NCI-H2196 (cell line): ENCODE measurements around the gene ANGEL1.

ENCODE experiments used
- DNase-seq: peaks from one replicate; lab custom pipeline; 2025; ENCODE audit not compliant: unreplicated experiment; lab: John Stamatoyannopoulos, UW

Gene ANGEL1

DNA sequence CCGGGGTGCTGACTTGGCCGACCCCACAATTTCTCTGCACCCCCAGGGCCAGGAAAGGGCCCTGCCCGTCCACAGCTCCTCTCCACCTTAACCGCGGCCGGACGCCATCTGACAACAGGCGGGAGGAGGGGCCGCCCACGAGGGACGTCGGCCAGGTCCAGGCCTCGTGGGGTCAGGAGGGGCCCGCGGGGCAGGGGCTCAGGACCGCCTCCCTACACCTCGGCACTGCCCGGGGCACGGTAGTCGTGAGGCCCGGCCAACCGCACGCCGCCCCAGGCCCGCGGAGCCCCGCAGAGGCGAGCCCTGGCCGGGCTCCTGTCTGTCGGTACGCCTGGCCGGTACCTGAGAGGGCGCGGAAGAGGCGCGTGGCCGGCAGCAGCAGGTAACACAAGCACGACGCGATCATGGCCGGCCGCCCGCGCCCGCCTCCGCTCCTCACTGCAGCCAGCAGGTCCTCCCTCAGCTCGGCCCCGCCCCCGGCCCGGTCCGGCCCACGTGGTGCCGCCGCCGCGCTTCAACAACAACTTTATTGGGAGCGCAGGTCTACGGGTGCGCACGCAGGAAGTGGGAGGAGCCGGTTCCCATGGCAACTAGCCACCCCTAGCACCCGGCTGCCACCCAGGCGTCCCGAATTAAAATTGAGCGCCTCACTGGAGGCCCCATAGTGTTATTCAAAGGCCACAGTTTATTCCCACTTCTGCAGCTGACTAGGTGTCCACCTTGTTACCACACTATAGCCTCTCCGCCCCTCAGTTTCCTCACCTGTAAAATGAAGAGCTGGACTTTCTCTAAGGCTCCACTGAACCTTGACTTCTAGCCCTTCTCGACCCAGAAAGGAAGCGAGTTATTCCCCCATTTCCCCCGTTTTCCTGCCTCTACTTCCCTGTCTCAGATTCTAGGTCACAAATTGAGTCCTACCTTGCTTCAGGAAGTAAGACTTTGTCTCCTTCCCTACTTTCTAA is at the start of gene ANGEL1:
ANGEL1 (minus strand) TSS at position 461 of the 962 bp plus-strand sequence; CDS start at position 406, 55 bp downstream.
- DNase-seq, result peak; percentile 96

DNA sequence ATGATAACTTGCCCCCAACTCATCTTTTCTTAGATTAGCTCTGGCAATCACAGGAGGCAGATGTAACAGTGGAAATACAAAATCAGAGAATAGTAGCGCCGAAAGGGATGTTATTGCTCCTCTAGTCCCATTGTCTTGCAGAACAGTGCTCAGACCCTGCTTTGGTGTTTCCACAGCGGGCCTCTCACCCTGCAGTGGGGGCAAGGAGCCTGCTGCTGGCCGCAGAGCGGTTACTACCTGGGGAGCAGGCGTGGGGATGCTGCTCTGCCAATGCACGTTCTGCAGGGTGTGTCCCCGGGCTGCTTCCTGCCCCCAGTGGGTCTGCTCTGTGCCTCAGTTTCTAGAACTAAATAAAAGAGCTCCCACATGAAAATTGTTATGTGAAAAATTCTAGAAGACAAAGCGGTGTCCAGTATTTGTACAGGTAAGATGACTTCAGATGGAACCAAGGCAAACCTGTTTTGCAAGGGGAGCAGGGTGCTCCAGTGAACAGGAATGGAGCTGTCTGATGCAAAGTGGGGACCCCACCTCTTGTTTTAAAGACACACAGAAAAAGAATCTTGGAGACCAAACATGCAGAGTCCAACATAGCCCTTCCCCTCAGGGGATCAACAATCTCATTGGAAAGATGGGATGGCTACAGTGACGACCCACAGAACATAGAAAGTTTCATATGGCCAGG is 49.0 kb upstream of the ANGEL1 start:
- no peak for DNase-seq

- no peak for DNase-seq
These were observed 44.1 kb upstream of the ANGEL1 start for GRCh38 chr14:76856769-76857168.

DNA sequence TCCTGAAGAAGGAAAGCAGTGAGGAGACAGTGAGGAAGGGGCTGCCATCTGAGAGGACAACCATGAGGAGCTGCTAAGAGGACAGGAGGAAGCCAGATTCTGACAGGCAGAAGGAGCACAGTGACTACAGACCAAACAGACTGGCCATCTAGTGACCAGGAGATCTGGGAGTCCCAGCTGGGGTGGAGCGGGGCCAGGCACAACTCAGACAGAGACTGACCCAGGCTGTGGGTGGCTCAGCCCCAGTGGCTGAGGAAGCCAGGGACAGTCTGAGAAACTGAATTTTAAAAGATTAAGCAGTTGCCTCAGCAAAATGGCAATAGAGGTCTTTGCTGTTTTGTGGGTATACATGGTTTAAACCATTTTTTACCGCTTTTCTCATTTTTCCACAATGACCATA is 42.4 kb upstream of the ANGEL1 start:
- no peak for DNase-seq

GRCh38 chr14:76848879-76849278 is 36.2 kb upstream of the ANGEL1 start:
- DNase-seq, result no peak

DNA sequence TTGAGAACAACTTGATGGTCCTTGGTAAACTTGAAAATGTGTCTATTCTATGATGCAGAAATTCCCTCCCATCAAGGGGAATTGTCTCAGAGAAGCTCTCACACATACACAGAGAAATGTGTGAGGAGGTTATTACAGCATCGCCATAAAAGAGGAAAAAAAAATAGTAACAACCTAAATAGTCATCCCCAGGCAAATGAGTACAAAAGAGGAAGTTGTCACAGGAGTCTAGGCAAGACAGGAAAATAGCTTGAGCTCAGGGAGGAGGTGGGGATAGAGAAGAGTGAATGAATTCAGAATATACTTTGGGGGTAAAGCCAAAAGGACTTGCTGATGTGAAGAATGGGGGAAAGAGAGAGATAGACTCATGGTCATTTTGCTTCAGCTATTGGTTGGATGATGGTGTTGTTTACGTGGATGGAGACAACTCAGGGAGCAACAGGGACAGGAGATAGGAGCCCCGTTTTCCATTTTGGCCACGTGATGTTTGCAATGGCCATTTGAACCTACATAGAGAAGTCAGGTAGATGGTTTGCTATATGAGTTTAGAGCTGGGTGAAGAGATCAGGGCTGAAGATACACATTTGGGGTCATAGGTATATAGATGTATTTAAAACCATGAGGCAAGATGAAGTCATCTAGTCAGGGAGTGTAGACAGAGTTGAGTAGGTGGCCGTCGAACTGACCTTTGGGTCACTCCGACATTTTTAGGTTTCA is 33.8 kb upstream of the ANGEL1 start:
- DNase-seq, result no peak

GRCh38 chr14:76844223-76844622 is 31.5 kb upstream of the ANGEL1 start:
- DNase-seq, result peak; percentile 31

DNA sequence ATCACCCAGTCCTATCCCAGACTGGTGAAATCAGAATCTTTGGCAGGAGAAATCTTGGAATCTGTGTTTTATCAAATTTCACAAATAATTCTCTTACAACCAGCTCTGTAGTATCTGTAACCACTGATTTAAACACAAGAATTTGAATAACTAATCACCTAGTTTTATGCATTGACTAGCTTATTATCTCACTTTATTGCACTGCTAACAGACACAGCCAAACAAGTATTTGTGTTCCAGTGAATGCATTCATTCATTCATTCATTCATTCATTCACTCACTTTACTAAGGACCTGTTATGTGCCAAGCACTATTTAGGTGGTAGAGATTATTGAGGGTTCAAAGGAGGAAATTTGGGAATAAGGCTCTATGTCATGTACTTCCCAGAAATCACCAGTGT is 29.7 kb upstream of the ANGEL1 start:
- no peak for DNase-seq

DNA sequence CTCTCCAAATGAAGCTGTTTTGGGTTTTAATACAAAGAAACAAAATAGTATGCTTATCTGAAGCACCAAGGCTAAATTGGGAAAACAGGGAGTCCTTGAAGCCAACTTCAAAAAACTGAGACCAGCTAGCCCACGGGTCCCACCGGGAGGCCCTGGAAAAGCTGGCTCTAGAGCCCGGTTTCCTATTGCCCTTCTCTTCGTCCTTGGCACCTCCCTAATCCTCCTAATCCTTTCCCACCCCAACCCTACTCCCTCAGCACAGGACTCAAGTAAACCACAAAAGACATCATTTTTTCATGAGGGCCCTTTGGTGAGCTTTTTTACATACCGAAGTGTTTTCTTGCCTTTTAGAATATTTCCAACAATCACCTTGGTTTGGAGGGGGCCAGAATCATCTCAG is 24.8 kb upstream of the ANGEL1 start:
- DNase-seq, result no peak

- DNase-seq, result no peak
These were observed 23.4 kb upstream of the ANGEL1 start for GRCh38 chr14:76836029-76836630.

GRCh38 chr14:76834241-76834661 is 21.6 kb upstream of the ANGEL1 start:
- DNase-seq, result no peak

DNA sequence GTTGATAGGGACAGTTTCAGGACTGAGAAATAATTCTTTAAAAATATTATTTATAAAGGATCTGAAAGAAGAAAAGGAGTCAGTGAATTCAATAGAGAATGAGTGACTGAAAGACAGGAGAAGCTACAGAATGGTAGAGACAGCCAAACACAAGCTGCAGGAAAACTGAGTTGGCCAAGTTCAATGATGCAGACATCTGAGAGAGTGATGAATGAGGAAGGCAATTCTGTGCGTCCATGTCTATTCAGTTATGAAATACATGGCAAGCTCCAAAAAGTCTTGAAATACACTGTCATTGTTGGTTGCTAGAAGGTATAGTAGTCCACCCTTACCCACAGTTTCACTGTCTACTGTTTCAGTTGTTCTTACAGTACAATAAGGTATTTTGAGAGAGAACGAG is 20.3 kb upstream of the ANGEL1 start:
- no peak for DNase-seq

DNA sequence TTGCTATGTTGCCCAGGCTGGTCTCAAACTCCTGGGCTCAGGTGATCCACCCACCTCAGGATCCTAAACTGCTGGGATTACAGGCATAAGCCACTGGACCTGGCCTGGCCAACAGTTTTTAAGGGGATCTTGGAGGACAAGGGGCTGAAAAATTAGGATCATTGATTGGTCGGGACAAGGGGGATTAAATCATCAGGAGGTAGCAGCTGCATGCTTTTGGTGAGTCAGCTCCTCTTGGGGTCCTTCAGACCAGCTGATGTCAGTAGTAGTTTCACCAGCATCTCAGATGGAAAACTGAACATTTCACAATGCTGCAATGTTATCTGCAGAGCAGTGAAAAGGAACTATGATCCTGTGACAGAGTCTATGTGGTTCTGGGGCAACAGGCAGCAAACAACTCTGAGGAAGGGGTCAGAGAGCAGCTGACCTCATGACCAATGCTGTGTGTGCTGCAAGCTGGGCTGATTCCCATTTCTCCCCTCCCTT is 19.9 kb upstream of the ANGEL1 start:
- no peak for DNase-seq

DNA sequence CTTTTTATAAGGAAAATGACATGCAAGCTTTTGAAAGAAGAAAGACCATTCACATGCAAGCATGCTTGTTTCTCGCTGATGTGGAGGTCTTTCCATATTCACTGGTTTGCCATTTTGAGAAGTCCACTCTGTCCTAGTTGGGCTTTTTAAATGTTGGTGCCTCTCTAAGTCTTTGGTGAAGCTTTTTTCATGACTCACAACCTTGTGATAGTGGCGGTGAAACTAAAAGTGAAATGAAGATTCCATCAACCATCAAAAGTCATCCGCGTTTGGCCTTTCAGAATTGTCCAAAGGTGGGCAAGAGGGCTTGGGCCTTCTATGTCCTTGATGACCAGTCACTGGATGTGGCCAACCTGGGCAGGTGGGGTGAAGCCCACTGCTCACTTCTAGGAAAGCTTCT is 17.9 kb upstream of the ANGEL1 start:
- DNase-seq, result no peak

DNA sequence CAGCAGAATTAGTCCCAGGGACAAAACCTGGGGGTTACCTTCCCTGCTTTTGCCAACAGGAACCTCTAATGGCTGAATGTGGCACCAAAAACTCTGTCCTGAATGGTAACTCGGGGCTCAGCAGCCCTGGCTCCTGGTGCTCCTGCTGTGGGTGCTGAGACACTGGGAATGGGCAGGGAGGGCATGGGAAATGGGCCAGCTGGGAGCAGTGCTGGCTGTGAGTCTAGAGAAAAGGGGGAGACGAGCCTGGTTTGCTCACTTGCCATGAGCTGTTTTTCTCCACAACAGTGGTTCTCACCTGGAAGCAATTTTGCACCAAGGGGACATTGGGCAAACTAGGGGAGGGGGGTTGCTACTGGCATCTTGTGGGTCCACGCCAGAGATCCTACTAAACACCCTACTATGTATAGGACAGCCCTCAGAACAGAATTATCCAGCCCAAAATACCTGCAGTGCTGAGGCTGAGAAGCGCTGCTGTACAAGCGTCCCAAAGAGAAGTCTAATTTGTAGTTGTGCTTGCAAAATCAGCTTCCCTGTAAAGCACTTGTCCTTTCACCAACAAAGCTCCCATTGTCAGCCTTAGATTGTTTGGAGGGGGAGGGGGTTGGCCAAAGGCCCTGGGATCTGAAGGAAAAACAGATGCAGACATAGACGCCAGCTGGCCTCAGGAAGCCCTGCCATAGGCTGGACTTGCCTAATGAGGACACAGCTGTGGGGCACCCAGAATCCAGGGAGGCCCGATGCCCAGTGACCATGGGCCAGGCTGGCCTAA is 17.2 kb upstream of the ANGEL1 start:
- DNase-seq, result peak; percentile 33

DNA sequence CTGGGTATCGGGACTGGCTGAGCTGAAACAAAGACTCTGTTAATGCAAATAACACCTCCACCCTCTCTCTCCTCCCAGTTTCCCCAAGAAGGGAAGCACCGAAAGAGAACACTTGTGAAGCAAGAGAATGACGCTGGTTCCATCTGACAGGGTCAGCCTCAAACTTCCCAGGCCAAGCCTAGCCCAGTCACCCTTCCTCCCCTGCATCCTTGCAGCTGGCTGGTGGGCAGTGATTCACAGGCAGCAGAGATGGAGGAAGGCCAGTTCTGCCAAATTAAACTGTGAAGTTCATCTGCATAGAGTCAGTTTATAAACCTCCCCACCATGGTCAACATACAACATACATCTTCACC is 16.3 kb upstream of the ANGEL1 start:
- DNase-seq, result no peak

DNA sequence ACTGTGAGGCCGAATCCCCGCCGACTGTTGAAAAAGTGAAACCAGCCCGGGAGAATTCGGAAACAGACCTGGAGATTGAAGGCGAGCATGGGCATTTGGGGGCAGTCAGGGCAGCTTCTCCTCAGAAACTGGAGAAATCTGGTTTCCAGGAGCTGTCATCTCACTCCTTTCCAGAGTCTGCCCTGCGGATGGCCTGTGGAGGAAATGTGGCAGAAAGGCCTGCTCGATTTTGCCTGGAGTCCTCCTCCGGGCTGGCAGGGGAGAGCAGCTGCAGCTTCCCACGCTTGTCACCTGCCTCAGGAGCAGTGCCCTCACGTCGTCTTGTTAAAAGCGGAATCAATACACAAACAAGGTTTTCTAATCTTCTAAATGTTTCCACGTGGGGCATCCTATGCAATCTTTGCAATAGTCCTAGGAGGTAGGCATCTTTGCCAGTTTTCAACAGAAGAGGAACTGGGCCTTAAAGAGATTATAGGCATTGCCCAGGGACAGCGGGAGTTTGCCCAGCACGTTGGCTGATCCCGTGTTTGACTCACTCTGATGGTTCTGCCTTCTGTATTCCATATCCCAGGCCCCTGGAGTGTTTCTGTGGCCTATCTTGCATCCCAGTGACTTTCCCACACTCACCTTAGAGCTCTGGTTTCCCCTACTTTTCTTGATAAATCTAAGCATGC is 15.8 kb upstream of the ANGEL1 start:
- no peak for DNase-seq

- no peak for DNase-seq
These were observed 15.1 kb upstream of the ANGEL1 start for GRCh38 chr14:76827696-76828296.

DNA sequence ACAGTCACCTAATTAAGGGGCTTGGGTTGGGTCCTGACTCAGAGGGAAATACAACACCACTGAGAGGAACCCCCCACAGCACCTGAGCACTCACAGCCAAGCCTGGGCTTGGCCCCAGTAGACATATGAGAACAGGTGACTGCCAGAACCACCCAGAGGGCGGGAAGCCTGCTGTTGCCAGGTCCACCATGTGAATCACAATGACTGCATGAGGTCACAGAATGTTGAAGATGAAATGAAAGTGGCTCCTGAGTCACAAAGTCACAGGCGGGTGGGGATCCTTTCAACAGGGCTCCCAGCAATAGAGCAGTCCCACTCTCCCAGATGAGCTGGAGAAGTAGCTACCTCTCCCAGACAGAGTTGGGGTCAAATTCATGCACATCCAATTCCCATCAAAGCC is 13.4 kb upstream of the ANGEL1 start, which contains the start of gene LRRC74A:
LRRC74A (plus strand) TSS at position 287 of the 400 bp plus-strand sequence. CDS start 290 bp downstream, outside the sequence.
- DNase-seq, result peak; percentile 13
